SK-N-DZ (cell line): ENCODE results near the gene CHEK1.

ENCODE experiments used
- DNase-seq: peaks from one replicate; pipeline ENCODE4 v3.0.0-alpha.2; 2015; ENCODE audit warnings: low spot score

CHEK1 gene

GRCh38 chr11:125626288-125626950 is 1.5 kb downstream of the CHEK1 start:
- no peak for DNase-seq

- DNase-seq: no peak
Measured at GRCh38 chr11:125627236-125627910, 2.4 kb downstream of the CHEK1 start.

- DNase-seq: no peak
Measured at GRCh38 chr11:125637840-125638239, 12.9 kb downstream of the CHEK1 start.

- DNase-seq: no peak
Measured at GRCh38 chr11:125638315-125638714, 13.4 kb downstream of the CHEK1 start.

- DNase-seq: no peak
Measured at GRCh38 chr11:125645871-125646270, 20.9 kb downstream of the CHEK1 start.

- DNase-seq: no peak
Measured at GRCh38 chr11:125649465-125650166, 24.7 kb downstream of the CHEK1 start.

GRCh38 chr11:125662689-125663088 is 37.7 kb downstream of the CHEK1 start:
- no peak for DNase-seq

- DNase-seq: no peak
Measured at GRCh38 chr11:125663910-125664309, 38.9 kb downstream of the CHEK1 start.

- no peak for DNase-seq
Measured at GRCh38 chr11:125667151-125667550, 42.2 kb downstream of the CHEK1 start.

- no peak for DNase-seq
Measured at GRCh38 chr11:125670172-125670571, 45.2 kb downstream of the CHEK1 start.

- no peak for DNase-seq
Measured at GRCh38 chr11:125671561-125671960, 46.6 kb downstream of the CHEK1 start.

- DNase-seq: no peak
Measured at GRCh38 chr11:125674210-125674609, 49.2 kb downstream of the CHEK1 start.

GRCh38 chr11:125675196-125675595 is 50.2 kb downstream of the CHEK1 start:
- DNase-seq: no peak

- DNase-seq: no peak
Measured at GRCh38 chr11:125679397-125679796, 54.4 kb downstream of the CHEK1 start.

GRCh38 chr11:125679837-125680236 is 54.9 kb downstream of the CHEK1 start:
- no peak for DNase-seq

GRCh38 chr11:125680747-125681146 is 55.8 kb downstream of the CHEK1 start, which contains the start of gene ACRV1:
Gene ACRV1, minus strand, starts transcription at chr11:125680847. Its CDS starts 67 bp downstream, at chr11:125680780.
- no peak for DNase-seq

GRCh38 chr11:125685228-125685627 is 60.3 kb downstream of the CHEK1 start:
- no peak for DNase-seq

GRCh38 chr11:125688066-125688465 is 63.1 kb downstream of the CHEK1 start:
- DNase-seq: no peak

- DNase-seq: no peak
Measured at GRCh38 chr11:125688632-125689031, 63.7 kb downstream of the CHEK1 start.

- no peak for DNase-seq
Measured at GRCh38 chr11:125689274-125689859, 64.4 kb downstream of the CHEK1 start.

- DNase-seq: no peak
Measured at GRCh38 chr11:125690006-125690405, 65.0 kb downstream of the CHEK1 start.

GRCh38 chr11:125692887-125693286 is 67.9 kb downstream of the CHEK1 start:
- no peak for DNase-seq
